GM12878 (cell line): ENCODE data around the gene SRMS. TPM values are rescaled to one million over a fixed set of nuclear protein-coding genes. Genes with fewer than 3 reads are reported as not detected.

Experiments
- ATAC-seq: fragments of 200-7000 bp; cut with Tn5 transposase; 3 replicates; pipeline ENCODE4 v1.9.1; 2020; ENCODE audit warnings: mild to moderate bottlenecking, moderate library complexity
- BruUV-seq: library from RNA; stranded (reverse); fragments of 400-500 nt; replicated peaks from 2 replicates; lab custom pipeline; 2021; lab: Mats Ljungman, UMichigan
- CTCF ChIA-PET: fragments of 300-600 bp; sonication (Branson Sonifier 250); formaldehyde crosslinking; extraction: SDS; loops from one replicate; lab custom pipeline; 2021; ENCODE audit warnings: inconsistent platforms; lab: Yijun Ruan, JAX
- POLR2A ChIA-PET: fragments of 350-600 bp; formaldehyde crosslinking; extraction: SDS; loops from one replicate; lab custom pipeline; 2021; ENCODE audit warnings: inconsistent platforms; lab: Charles Lee
- RAD21 ChIA-PET: fragments of 300-600 bp; sonication (Branson Sonifier 250); formaldehyde crosslinking; loops from one replicate; lab custom pipeline; 2023; ENCODE audit warnings: antibody characterized with exemption; ENCODE audit not compliant: unreplicated experiment; lab: Charles Lee
- SMC1A ChIA-PET: fragments of 300-600 bp; sonication (Branson Sonifier 250); formaldehyde crosslinking; loops from one replicate; lab custom pipeline; 2023; ENCODE audit not compliant: unreplicated experiment, uncharacterized antibody; lab: Charles Lee
- DNase-seq: peaks from one replicate; pipeline ENCODE4 v3.0.0-alpha.2; 2011; ENCODE audit warnings: low read depth, low spot score
- FAIRE-seq: peaks from 3 replicates; lab custom pipeline; 2011; peaks lifted over from hg19 to GRCh38; lab: Jason Lieb, UNC
- H2AFZ ChIP-seq: 2 replicates; pipeline ENCODE4 v1.6.0; 2011; ENCODE audit warnings: low read depth, low read length, control low read depth; ENCODE audit not compliant: control insufficient read depth
- H3K27ac ChIP-seq: 2 replicates; pipeline ENCODE4 v1.5.1; 2011; ENCODE audit warnings: control low read depth; ENCODE audit not compliant: control insufficient read depth, insufficient read depth
- H3K27me3 ChIP-seq, 2 experiments: replicated peaks in 1 of 2; 2 replicates each; pipeline versions ENCODE4 v1.6.0 to v1.6.1; 2011; ENCODE audit warnings: low read length in 1 of 2; ENCODE audit not compliant: control insufficient read depth in 2 of 2, insufficient read depth in 2 of 2
- H3K36me3 ChIP-seq, 2 experiments: 2 replicates each; pipeline ENCODE4 v1.5.1; 2011; ENCODE audit warnings: low read length in 1 of 2; ENCODE audit not compliant: control insufficient read depth in 2 of 2, insufficient read depth in 2 of 2
- H3K4me1 ChIP-seq: 2 replicates; pipeline ENCODE4 v1.6.1; 2011; ENCODE audit warnings: mild to moderate bottlenecking, low read length, moderate library complexity, mixed read lengths; ENCODE audit not compliant: control insufficient read depth, insufficient read depth
- H3K4me2 ChIP-seq: 2 replicates; pipeline ENCODE4 v1.6.0; 2011; ENCODE audit warnings: control low read depth; ENCODE audit not compliant: control insufficient read depth, insufficient read depth
- H3K4me3 ChIP-seq: fragments of 200-600 bp; sonication (generic); 2 replicates; pipeline ENCODE4 v1.5.1; 2016
- H3K79me2 ChIP-seq: 2 replicates; pipeline ENCODE4 v1.6.0; 2011; ENCODE audit warnings: low read length; ENCODE audit not compliant: control insufficient read depth, insufficient read depth
- H3K9ac ChIP-seq: 2 replicates; pipeline ENCODE4 v1.8.0; 2011; ENCODE audit warnings: low read length, control low read depth, mixed read lengths; ENCODE audit not compliant: control insufficient read depth, insufficient read depth
- H3K9me3 ChIP-seq: replicated peaks from 3 replicates; pipeline ENCODE4 v1.5.1; 2011; ENCODE audit warnings: mild to moderate bottlenecking, low read length; ENCODE audit not compliant: control insufficient read depth, insufficient read depth
- H4K20me1 ChIP-seq: 2 replicates; pipeline ENCODE4 v1.6.0; 2011; ENCODE audit not compliant: control insufficient read depth, insufficient read depth
- CHD1 ChIP-seq: IDR thresholded peaks from 2 replicates; pipeline ENCODE4 v1.6.1; 2012; ENCODE audit warnings: low read depth, low read length, improper control_type of control experiment
- EED ChIP-seq: sonication (generic); IDR thresholded peaks from 2 replicates; pipeline ENCODE4 v1.6.1; 2016; ENCODE audit warnings: antibody characterized with exemption, low read depth
- ELK1 ChIP-seq: IDR thresholded peaks from 2 replicates; pipeline ENCODE4 v1.6.1; 2012; ENCODE audit warnings: low read depth, low read length, improper control_type of control experiment
- MEF2B ChIP-seq: fragments of 450-650 bp; IDR thresholded peaks from 2 replicates; pipeline ENCODE4 v1.6.1; 2018; ENCODE audit warnings: mild to moderate bottlenecking, moderate library complexity; ENCODE audit not compliant: partially characterized antibody, poor library complexity, severe bottlenecking
- NR2F1 ChIP-seq: fragments of 450-650 bp; conservative IDR thresholded peaks from 2 replicates; pipeline ENCODE4 v1.6.1; 2017; ENCODE audit warnings: mild to moderate bottlenecking
- PAX5 ChIP-seq: IDR thresholded peaks from 2 replicates; pipeline ENCODE4 v1.6.1; 2011; ENCODE audit warnings: low read depth, low read length, borderline replicate concordance
- RELA ChIP-seq: fragments of 450-650 bp; IDR thresholded peaks from 2 replicates; pipeline ENCODE4 v1.8.0; 2014; ENCODE audit warnings: borderline replicate concordance; ENCODE audit not compliant: partially characterized antibody
- RFX5 ChIP-seq: IDR thresholded peaks from 2 replicates; pipeline ENCODE4 v1.6.1; 2011; ENCODE audit warnings: low read depth, low read length, improper control_type of control experiment
- SPI1 ChIP-seq: IDR thresholded peaks from 2 replicates; pipeline ENCODE4 v1.6.1; 2011; ENCODE audit warnings: low read depth, mild to moderate bottlenecking, low read length, moderate library complexity, borderline replicate concordance; ENCODE audit not compliant: insufficient read depth
- ZBTB4 ChIP-seq: fragments of 450-650 bp; formaldehyde crosslinking; IDR thresholded peaks from 2 replicates; pipeline ENCODE4 v1.4.0; 2022; ENCODE audit warnings: mild to moderate bottlenecking, moderate library complexity
- ZNF274 ChIP-seq: IDR thresholded peaks from one replicate; pipeline ENCODE4 v1.8.0; 2011; ENCODE audit not compliant: insufficient read length, insufficient read depth
- WGBS: methylation state at CpG from one replicate; pipeline ENCODE4 v1.1.6; 2016; ENCODE audit warnings: low lambda C conversion rate; ENCODE audit not compliant: insufficient replicate concordance, insufficient coverage; ENCODE audit errors: missing lambda C conversion rate; 5-methylcytosine and 5-hydroxymethylcytosine counted together
- in situ Hi-C: fragments of 300-500 bp; cut with MboI; formaldehyde crosslinking; loops from 9 replicates; pipeline ENCODE4 v1.14.3; 2018; ENCODE audit warnings: mixed read lengths
- intact Hi-C: fragments of 100-400 bp; cut with micrococcal nuclease; formaldehyde crosslinking; loops from one replicate; pipeline ENCODE4 v1.14.2; 2022; ENCODE audit not compliant: unreplicated experiment
- polyA plus RNA-seq, 11 experiments: library from polyadenylated mRNA; depleted of rRNA in 4 of 11; unstranded in 6 of 11; stranded (reverse) in 5 of 11; fragments of >200 nt; fragmentation: Nextera tagmentation in 4 of 11; fragmentation: Illumina TruSeq in 1 of 11; extraction: Ambion mirVana in 4 of 11; extraction: Trizol in 1 of 11; gene quantifications; 1 replicate in 1 of 11; 2 replicates in 10 of 11; pipeline versions ENCODE4 v1.2.1 to v1.2.3, GENCODE V29; 2011 to 2016; ENCODE audit warnings: inconsistent platforms in 2 of 11, missing spikeins in 2 of 11, low read depth in 1 of 11
- total RNA-seq, 4 experiments: library from RNA; depleted of rRNA in 3 of 4; stranded (reverse); fragments of >200 nt in 3 of 4; fragmentation: Illumina TruSeq in 1 of 4; extraction: Trizol in 1 of 4; gene quantifications; 2 replicates each; pipeline versions ENCODE4 v1.2.1 to v1.2.3, GENCODE V29; 2013 to 2021

The SRMS gene
- total and polyA plus RNA-seq, 10 of the 15 experiments (the other 5 are each of a cell fraction or from before 2014, with no cell fraction given): not detected

- DNase-seq: no peak
- in situ Hi-C loops (no loop called here), intact Hi-C loops (no loop called here)
- H3K9me3 ChIP-seq: no peaks in the 10 kb centered on the region
- ChIA-PET RAD21 (interaction anchor here (2.1 kb wide), 1 partner anchor 12 kb away, joined by 6 read pairs; the partner anchor contains the start of gene PTK6), POLR2A (interaction anchor here (0.7 kb wide), 1 partner anchor 25 kb away, joined by 3 read pairs; the partner anchor contains the start of gene HELZ2), SMC1A (interaction anchor here (1.5 to 3.5 kb wide), 2 partner anchors 12 to 13 kb away, joined by 3 to 16 read pairs; partner anchors contain the start of gene PTK6), CTCF (interaction anchor here (0.6 to 1.1 kb wide), 2 partner anchors 12 to 553 kb away, joined by 3 to 4 read pairs; partner anchors contain the start of gene PTK6)
- FAIRE-seq: no peak
- WGBS: 60% methylated on average over 17 of the region's 18 CpGs
- no peak overlapping the region for H3K4me3 ChIP-seq
- no peak overlapping the region for H3K4me2 ChIP-seq
- no peaks in the 10 kb centered on the region; a peak in 1 of 4 replicates for H3K27me3 ChIP-seq
- no peak for ATAC-seq
- no peak for TF ChIP-seq ZBTB4
- no peak for TF ChIP-seq EED
- TF ChIP-seq SPI1: no peak
- no peak for TF ChIP-seq NR2F1
- TF ChIP-seq ZNF274: no peak
- TF ChIP-seq PAX5: no peak
- TF ChIP-seq MEF2B: no peak
- no peak for TF ChIP-seq RELA
- TF ChIP-seq CHD1: no peak
- no peak for TF ChIP-seq ELK1
- TF ChIP-seq RFX5: no peak
- H4K20me1 ChIP-seq: no peaks in the 10 kb centered on the region
- H3K9ac ChIP-seq: no peak overlapping the region
- peaks cover 19% of the 10 kb centered on the region for H3K4me1 ChIP-seq
- no peak overlapping the region for H2AFZ ChIP-seq
- H3K36me3 ChIP-seq: no peaks in the 10 kb centered on the region
- no TSS peak for BruUV-seq
- no peaks in the 10 kb centered on the region for H3K79me2 ChIP-seq
- H3K27ac ChIP-seq: no peak overlapping the region
These were observed 2.2 kb upstream of the SRMS start for GRCh38 chr20:63549679-63550282.
